ENCODE data around the gene ETV7.

Gene ETV7

DNA sequence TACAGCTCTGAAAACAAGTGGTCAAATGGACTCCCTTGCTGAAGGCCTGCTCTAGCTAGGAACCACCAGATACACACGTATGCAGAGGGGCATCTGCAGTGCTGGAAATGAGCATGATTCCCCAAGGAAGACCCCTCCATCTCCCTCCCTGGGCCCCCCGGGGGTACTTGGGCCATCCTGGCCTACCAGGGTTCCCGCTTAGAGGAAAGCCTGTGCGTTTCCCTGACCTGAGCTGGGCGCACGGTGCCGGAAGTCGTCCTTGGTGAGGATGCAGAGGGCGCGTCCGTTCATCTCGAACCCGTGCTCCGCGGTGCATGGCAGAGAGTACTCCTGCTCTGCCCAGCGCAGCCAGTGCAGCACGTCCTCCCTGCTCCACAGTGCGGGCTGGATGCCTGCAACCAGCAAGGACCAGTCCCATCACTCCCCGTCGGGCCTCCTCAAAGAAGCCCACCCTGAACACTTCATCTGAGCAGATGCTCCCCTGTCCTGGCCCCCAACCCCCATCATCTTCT, 11.8 kb downstream of the ETV7 start:
- ATAC-seq: no peak
- no peak for TF ChIP-seq TCF4 (CRISPR knock-in tag; IDR thresholded peaks at IDR 0.05; ENCODE audit: borderline replicate concordance)
- no peak for TF ChIP-seq OSR1 (CRISPR knock-in tag; IDR thresholded peaks at IDR 0.05)
- TF ChIP-seq ARNTL (CRISPR knock-in tag; IDR thresholded peaks at IDR 0.05; ENCODE audit: borderline replicate concordance, low read depth): no peak
- TF ChIP-seq ZNF70 (CRISPR knock-in tag; IDR thresholded peaks at IDR 0.05): no peak
- no peak for TF ChIP-seq RARB (CRISPR knock-in tag; IDR thresholded peaks at IDR 0.05)
- no peak for TF ChIP-seq BACH2 (CRISPR knock-in tag; IDR thresholded peaks at IDR 0.05; ENCODE audit: borderline replicate concordance)
- TF ChIP-seq ZNF8 (CRISPR knock-in tag; IDR thresholded peaks at IDR 0.05): no peak
- TF ChIP-seq ZFP30 (CRISPR knock-in tag; IDR thresholded peaks at IDR 0.05): no peak
- TF ChIP-seq, protein P1, sequence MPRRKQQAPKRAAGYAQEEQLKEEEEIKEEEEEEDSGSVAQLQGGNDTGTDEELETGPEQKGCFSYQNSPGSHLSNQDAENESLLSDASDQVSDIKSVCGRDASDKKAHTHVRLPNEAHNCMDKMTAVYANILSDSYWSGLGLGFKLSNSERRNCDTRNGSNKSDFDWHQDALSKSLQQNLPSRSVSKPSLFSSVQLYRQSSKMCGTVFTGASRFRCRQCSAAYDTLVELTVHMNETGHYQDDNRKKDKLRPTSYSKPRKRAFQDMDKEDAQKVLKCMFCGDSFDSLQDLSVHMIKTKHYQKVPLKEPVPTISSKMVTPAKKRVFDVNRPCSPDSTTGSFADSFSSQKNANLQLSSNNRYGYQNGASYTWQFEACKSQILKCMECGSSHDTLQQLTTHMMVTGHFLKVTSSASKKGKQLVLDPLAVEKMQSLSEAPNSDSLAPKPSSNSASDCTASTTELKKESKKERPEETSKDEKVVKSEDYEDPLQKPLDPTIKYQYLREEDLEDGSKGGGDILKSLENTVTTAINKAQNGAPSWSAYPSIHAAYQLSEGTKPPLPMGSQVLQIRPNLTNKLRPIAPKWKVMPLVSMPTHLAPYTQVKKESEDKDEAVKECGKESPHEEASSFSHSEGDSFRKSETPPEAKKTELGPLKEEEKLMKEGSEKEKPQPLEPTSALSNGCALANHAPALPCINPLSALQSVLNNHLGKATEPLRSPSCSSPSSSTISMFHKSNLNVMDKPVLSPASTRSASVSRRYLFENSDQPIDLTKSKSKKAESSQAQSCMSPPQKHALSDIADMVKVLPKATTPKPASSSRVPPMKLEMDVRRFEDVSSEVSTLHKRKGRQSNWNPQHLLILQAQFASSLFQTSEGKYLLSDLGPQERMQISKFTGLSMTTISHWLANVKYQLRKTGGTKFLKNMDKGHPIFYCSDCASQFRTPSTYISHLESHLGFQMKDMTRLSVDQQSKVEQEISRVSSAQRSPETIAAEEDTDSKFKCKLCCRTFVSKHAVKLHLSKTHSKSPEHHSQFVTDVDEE (CRISPR knock-in tag; IDR thresholded peaks at IDR 0.05): no peak

- TF ChIP-seq ZNF565 (CRISPR knock-in tag; conservative IDR thresholded peaks at IDR 0.05; ENCODE audit: low read depth) (no peak), CSDC2 (CRISPR knock-in tag; IDR thresholded peaks at IDR 0.05) (no peak), ZFP30 (CRISPR knock-in tag; IDR thresholded peaks at IDR 0.05) (no peak), ZNF70 (CRISPR knock-in tag; IDR thresholded peaks at IDR 0.05) (no peak), ESRRG (CRISPR knock-in tag; IDR thresholded peaks at IDR 0.05) (no peak), TOX (CRISPR knock-in tag; IDR thresholded peaks at IDR 0.05; ENCODE audit: borderline replicate concordance) (no peak)
- TF ChIP-seq, protein P2, sequence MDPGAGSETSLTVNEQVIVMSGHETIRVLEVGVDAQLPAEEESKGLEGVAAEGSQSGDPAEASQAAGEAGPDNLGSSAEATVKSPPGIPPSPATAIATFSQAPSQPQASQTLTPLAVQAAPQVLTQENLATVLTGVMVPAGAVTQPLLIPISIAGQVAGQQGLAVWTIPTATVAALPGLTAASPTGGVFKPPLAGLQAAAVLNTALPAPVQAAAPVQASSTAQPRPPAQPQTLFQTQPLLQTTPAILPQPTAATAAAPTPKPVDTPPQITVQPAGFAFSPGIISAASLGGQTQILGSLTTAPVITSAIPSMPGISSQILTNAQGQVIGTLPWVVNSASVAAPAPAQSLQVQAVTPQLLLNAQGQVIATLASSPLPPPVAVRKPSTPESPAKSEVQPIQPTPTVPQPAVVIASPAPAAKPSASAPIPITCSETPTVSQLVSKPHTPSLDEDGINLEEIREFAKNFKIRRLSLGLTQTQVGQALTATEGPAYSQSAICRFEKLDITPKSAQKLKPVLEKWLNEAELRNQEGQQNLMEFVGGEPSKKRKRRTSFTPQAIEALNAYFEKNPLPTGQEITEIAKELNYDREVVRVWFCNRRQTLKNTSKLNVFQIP (CRISPR knock-in tag; IDR thresholded peaks at IDR 0.05; ENCODE audit: borderline replicate concordance, low read depth): no peak
- no peak for ATAC-seq
Measured at GRCh38 chr6:36374972-36375371, 12.5 kb downstream of the ETV7 start.

- ATAC-seq: no peak
- TF ChIP-seq SNAI2 (CRISPR knock-in tag; IDR thresholded peaks at IDR 0.05): no peak
- no peak for TF ChIP-seq ZC3H10 (CRISPR knock-in tag; IDR thresholded peaks at IDR 0.05)
- no peak for TF ChIP-seq ZNF70 (CRISPR knock-in tag; IDR thresholded peaks at IDR 0.05)
- TF ChIP-seq ARNTL (CRISPR knock-in tag; IDR thresholded peaks at IDR 0.05; ENCODE audit: borderline replicate concordance, low read depth): no peak
- no peak for TF ChIP-seq ZNF565 (CRISPR knock-in tag; conservative IDR thresholded peaks at IDR 0.05; ENCODE audit: low read depth)
- no peak for TF ChIP-seq TOX (CRISPR knock-in tag; IDR thresholded peaks at IDR 0.05; ENCODE audit: borderline replicate concordance)
- TF ChIP-seq ISL1 (CRISPR knock-in tag; IDR thresholded peaks at IDR 0.05): no peak
Measured at GRCh38 chr6:36374194-36374593, 13.3 kb downstream of the ETV7 start.

- ATAC-seq: no peak; the same call in 2 of the 3 replicates
- no peak for TF ChIP-seq ZNF8 (CRISPR knock-in tag; IDR thresholded peaks at IDR 0.05)
Measured at GRCh38 chr6:36373368-36374019, 14.0 kb downstream of the ETV7 start.

- no peak for TF ChIP-seq SNAI2 (CRISPR knock-in tag; IDR thresholded peaks at IDR 0.05)
- no peak for TF ChIP-seq ESRRG (CRISPR knock-in tag; IDR thresholded peaks at IDR 0.05)
- TF ChIP-seq TOX (CRISPR knock-in tag; IDR thresholded peaks at IDR 0.05; ENCODE audit: borderline replicate concordance): no peak
- TF ChIP-seq, protein P1 (CRISPR knock-in tag; IDR thresholded peaks at IDR 0.05): no peak
- TF ChIP-seq RARB (CRISPR knock-in tag; IDR thresholded peaks at IDR 0.05): no peak
- no peak for TF ChIP-seq ZNF565 (CRISPR knock-in tag; conservative IDR thresholded peaks at IDR 0.05; ENCODE audit: low read depth)
- TF ChIP-seq, protein P2 (CRISPR knock-in tag; IDR thresholded peaks at IDR 0.05; ENCODE audit: borderline replicate concordance, low read depth): no peak
- no peak for TF ChIP-seq ZNF70 (CRISPR knock-in tag; IDR thresholded peaks at IDR 0.05)
- no peak for TF ChIP-seq ZNF8 (CRISPR knock-in tag; IDR thresholded peaks at IDR 0.05)
- no peak for TF ChIP-seq OSR1 (CRISPR knock-in tag; IDR thresholded peaks at IDR 0.05)
- no peak for TF ChIP-seq CSRNP3 (CRISPR knock-in tag; IDR thresholded peaks at IDR 0.05)
- no peak for TF ChIP-seq PATZ1 (CRISPR knock-in tag; IDR thresholded peaks at IDR 0.05; ENCODE audit: borderline replicate concordance)
- TF ChIP-seq ARNTL (CRISPR knock-in tag; IDR thresholded peaks at IDR 0.05; ENCODE audit: borderline replicate concordance, low read depth): no peak
- TF ChIP-seq BACH2 (CRISPR knock-in tag; IDR thresholded peaks at IDR 0.05; ENCODE audit: borderline replicate concordance): no peak
- no peak for TF ChIP-seq CSDC2 (CRISPR knock-in tag; IDR thresholded peaks at IDR 0.05)
Measured at GRCh38 chr6:36372088-36372487, 15.4 kb downstream of the ETV7 start.

More at GRCh38 chr6:36372088-36372487, 15.4 kb downstream of the ETV7 start:
- no peak for ATAC-seq
